Measurements from ENCODE around the gene AFAP1.

AFAP1 gene

GRCh38 chr4:7808181-7808580, 131.5 kb downstream of the AFAP1 start:
- DNase-seq (ENCODE audit: low read depth): no peak
- TF ChIP-seq, protein P1, sequence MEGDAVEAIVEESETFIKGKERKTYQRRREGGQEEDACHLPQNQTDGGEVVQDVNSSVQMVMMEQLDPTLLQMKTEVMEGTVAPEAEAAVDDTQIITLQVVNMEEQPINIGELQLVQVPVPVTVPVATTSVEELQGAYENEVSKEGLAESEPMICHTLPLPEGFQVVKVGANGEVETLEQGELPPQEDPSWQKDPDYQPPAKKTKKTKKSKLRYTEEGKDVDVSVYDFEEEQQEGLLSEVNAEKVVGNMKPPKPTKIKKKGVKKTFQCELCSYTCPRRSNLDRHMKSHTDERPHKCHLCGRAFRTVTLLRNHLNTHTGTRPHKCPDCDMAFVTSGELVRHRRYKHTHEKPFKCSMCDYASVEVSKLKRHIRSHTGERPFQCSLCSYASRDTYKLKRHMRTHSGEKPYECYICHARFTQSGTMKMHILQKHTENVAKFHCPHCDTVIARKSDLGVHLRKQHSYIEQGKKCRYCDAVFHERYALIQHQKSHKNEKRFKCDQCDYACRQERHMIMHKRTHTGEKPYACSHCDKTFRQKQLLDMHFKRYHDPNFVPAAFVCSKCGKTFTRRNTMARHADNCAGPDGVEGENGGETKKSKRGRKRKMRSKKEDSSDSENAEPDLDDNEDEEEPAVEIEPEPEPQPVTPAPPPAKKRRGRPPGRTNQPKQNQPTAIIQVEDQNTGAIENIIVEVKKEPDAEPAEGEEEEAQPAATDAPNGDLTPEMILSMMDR (IDR thresholded peaks at IDR 0.05; ENCODE audit: control insufficient read depth, extremely low read depth, insufficient read depth): no peak
- no peak overlapping the region for H3K4me3 ChIP-seq (ENCODE audit: low read depth, low read length)

DNA sequence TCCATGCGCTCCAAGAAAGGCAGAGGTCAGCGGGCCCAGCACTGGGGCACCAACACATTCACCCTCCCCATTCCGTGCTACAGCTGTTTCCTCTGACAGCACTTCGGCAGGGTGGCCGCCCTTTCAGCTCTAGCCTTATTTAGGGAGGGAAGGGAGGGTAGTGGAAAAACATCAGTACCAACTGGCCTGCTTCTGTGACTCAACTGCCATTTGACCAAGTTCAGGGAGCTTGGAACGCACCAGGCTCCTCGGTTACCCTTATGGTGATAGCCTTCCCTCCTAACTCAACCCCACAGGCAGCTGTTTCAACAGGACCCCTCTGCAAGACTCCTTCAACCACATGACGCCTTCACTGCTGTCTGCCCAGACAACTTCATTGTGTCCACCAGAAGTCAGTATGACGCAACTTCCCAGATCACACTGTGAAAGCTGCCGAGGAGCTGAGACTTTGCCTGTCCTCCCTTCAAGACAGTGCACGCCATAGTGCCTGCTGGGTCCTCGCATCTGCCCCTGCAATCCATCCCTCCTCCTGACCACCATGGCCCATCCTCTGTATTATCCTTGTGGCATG, 132.2 kb downstream of the AFAP1 start:
- H3K4me3 ChIP-seq (ENCODE audit: low read depth, low read length): no peak overlapping the region
- TF ChIP-seq, protein P1 (IDR thresholded peaks at IDR 0.05; ENCODE audit: control insufficient read depth, extremely low read depth, insufficient read depth): no peak

GRCh38 chr4:7806338-7807090, 133.1 kb downstream of the AFAP1 start:
- H3K4me3 ChIP-seq (ENCODE audit: low read depth, low read length): no peak overlapping the region
- DNase-seq (ENCODE audit: low read depth): no peak

More for the DNA sequence above, 132.2 kb downstream of the AFAP1 start:
- DNase-seq (ENCODE audit: low read depth): no peak

DNA sequence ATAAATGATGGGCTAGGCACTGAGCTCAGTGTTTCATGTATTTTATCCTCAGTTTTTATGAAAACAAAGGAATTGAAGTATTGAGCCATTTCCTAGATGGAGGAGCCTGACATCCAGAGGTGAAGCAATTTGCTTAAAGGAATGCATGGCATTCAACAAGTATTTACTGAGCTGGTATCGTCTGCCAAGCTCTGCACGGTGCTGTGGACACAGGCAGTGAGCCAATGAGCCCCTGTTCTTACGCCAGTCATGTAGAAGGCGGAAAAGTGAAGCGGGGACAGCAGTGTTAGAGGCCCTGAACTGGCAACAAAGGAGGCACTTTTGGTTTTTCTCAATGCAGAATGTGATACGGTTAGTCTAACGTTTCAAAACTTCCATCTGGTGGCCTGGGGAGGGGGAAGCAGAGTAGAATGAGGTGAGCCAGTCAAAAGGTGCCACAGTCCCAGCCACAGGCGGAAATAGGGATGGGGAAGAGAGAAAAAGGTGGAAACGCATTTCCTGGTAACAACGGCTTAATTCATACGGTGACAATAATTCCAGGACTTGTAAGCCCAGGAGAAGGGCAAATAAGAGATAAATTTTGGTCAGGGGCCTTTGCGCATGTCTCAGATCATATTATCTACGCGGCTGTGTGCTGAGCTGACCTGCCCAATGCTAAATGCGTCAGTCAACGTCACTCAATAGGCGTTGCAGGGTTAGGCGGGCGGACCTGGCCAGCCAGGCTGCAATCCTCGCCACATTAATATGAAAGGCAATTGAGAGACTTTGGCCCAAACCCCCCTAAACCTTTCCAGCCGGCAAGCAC, 133.9 kb downstream of the AFAP1 start:
- H3K4me3 ChIP-seq (ENCODE audit: low read depth, low read length): no peak overlapping the region
- TF ChIP-seq, protein P1 (IDR thresholded peaks at IDR 0.05; ENCODE audit: control insufficient read depth, extremely low read depth, insufficient read depth): no peak
- peak; percentile 91 for DNase-seq (ENCODE audit: low read depth)

More at GRCh38 chr4:7806338-7807090, 133.1 kb downstream of the AFAP1 start:
- TF ChIP-seq, protein P1 (IDR thresholded peaks at IDR 0.05; ENCODE audit: control insufficient read depth, extremely low read depth, insufficient read depth): no peak

GRCh38 chr4:7804756-7805385, 134.8 kb downstream of the AFAP1 start:
- TF ChIP-seq, protein P1 (IDR thresholded peaks at IDR 0.05; ENCODE audit: control insufficient read depth, extremely low read depth, insufficient read depth): no peak
- no peak overlapping the region for H3K4me3 ChIP-seq (ENCODE audit: low read depth, low read length)
- no peak for DNase-seq (ENCODE audit: low read depth)

- DNase-seq (ENCODE audit: low read depth): peak; percentile 45
- H3K4me3 ChIP-seq (ENCODE audit: low read depth, low read length): no peak overlapping the region
- TF ChIP-seq, protein P1 (IDR thresholded peaks at IDR 0.05; ENCODE audit: control insufficient read depth, extremely low read depth, insufficient read depth): peak; percentile 89
Observed at GRCh38 chr4:7803992-7804755, 135.5 kb downstream of the AFAP1 start.

All from LNCaP clone FGC (cell line).